ENCODE data around the gene EMC8. TPM values are rescaled to one million over a fixed set of nuclear protein-coding genes. Genes with fewer than 3 reads are reported as not detected.

The EMC8 gene
- total RNA-seq, 1 donor from 2014 or later: 22.5 TPM

- H3K9me3 ChIP-seq (replicated peaks): no peaks in the 10 kb centered on the region
- H3K4me1 ChIP-seq: no peaks in the 10 kb centered on the region
- intact Hi-C loops (cut with micrococcal nuclease): no loop called here
- no peak overlapping the region for H3K27ac ChIP-seq (replicated peaks)
- no peak for DNase-seq
- no peak overlapping the region for H3K4me3 ChIP-seq
- TF ChIP-seq CTCF (IDR thresholded peaks at IDR 0.05; ENCODE audit: borderline replicate concordance): no peak
- peaks cover 93% of the 10 kb centered on the region for H3K27me3 ChIP-seq (ENCODE audit: low read depth)
- no peaks in the 10 kb centered on the region for H3K36me3 ChIP-seq
Measured at GRCh38 chr16:85834741-85835140, 35.4 kb upstream of the EMC8 start.

- H3K27ac ChIP-seq (replicated peaks): no peak overlapping the region
- no peak for DNase-seq
- peaks cover 90% of the 10 kb centered on the region for H3K27me3 ChIP-seq (ENCODE audit: low read depth)
- H3K4me3 ChIP-seq: no peak overlapping the region
- intact Hi-C loops (cut with micrococcal nuclease): no loop called here
- H3K36me3 ChIP-seq: no peaks in the 10 kb centered on the region
- no peaks in the 10 kb centered on the region for H3K9me3 ChIP-seq (replicated peaks)
- no peak for TF ChIP-seq CTCF (IDR thresholded peaks at IDR 0.05; ENCODE audit: borderline replicate concordance)
- no peaks in the 10 kb centered on the region for H3K4me1 ChIP-seq
Measured at GRCh38 chr16:85833219-85833920, 34.0 kb upstream of the EMC8 start.

- TF ChIP-seq CTCF (IDR thresholded peaks at IDR 0.05; ENCODE audit: borderline replicate concordance): no peak
- intact Hi-C loops (cut with micrococcal nuclease): no loop called here
- no peak for DNase-seq
- Histone ChIP-seq H3K9me3 (replicated peaks) (no peaks in the 10 kb centered on the region), H3K4me3 (no peak overlapping the region), H3K27ac (replicated peaks) (no peak overlapping the region), H3K36me3 (no peaks in the 10 kb centered on the region), H3K4me1 (no peaks in the 10 kb centered on the region), H3K27me3 (ENCODE audit: low read depth) (peaks cover 90% of the 10 kb centered on the region)
Measured at GRCh38 chr16:85832570-85833218, 33.4 kb upstream of the EMC8 start.

GRCh38 chr16:85830821-85831220, 31.5 kb upstream of the EMC8 start:
- peaks cover 80% of the 10 kb centered on the region for H3K27me3 ChIP-seq (ENCODE audit: low read depth)
- no peak for TF ChIP-seq CTCF (IDR thresholded peaks at IDR 0.05; ENCODE audit: borderline replicate concordance)
- intact Hi-C loops (cut with micrococcal nuclease): no loop called here

GRCh38 chr16:85829751-85830445, 30.6 kb upstream of the EMC8 start:
- no peak for TF ChIP-seq CTCF (IDR thresholded peaks at IDR 0.05; ENCODE audit: borderline replicate concordance)
- intact Hi-C loops (cut with micrococcal nuclease): no loop called here
- Histone ChIP-seq H3K4me3 (no peak overlapping the region), H3K27me3 (ENCODE audit: low read depth) (peaks cover 77% of the 10 kb centered on the region), H3K9me3 (replicated peaks) (no peaks in the 10 kb centered on the region), H3K36me3 (no peaks in the 10 kb centered on the region), H3K27ac (replicated peaks) (no peak overlapping the region), H3K4me1 (no peaks in the 10 kb centered on the region)
- DNase-seq: peak; percentile 46

More at GRCh38 chr16:85830821-85831220, 31.5 kb upstream of the EMC8 start:
- Histone ChIP-seq H3K9me3 (replicated peaks) (no peaks in the 10 kb centered on the region), H3K27ac (replicated peaks) (no peak overlapping the region), H3K36me3 (no peaks in the 10 kb centered on the region), H3K4me3 (no peak overlapping the region), H3K4me1 (no peaks in the 10 kb centered on the region)
- DNase-seq: no peak
